ENCODE data around the gene CENPB.
"Not testable (repeated sequence)": the region's sequence is repeated elsewhere in the genome, so short reads cannot be mapped to it uniquely, and the experiment has no call there.

DNA sequence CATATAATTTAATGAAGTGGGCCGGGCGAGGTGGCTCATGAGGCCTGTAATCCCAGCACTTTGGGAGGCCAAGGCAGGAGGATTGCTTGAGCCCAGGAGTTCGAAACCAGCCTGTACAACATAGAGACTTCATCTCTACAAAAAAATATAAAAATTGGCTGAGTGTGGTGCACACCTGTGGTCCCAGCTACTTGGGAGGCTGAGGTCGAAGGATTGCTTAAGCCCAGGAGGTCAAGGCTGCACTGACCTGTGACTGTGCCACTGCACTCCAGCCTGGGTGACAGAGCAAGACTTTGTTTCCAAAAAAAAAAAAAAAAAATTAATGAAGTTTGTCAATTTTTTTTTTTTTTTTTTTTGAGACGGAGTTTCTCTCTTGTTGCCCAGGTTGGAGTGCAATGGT, 43.4 kb upstream of the CENPB start:
- TF ChIP-seq ZZZ3 (IDR thresholded peaks at IDR 0.05; ENCODE audit: control insufficient read depth, insufficient read length, low read depth); CBX5 (IDR thresholded peaks at IDR 0.05; ENCODE audit: low read depth): not testable (repeated sequence)
- TF ChIP-seq, protein P1, sequence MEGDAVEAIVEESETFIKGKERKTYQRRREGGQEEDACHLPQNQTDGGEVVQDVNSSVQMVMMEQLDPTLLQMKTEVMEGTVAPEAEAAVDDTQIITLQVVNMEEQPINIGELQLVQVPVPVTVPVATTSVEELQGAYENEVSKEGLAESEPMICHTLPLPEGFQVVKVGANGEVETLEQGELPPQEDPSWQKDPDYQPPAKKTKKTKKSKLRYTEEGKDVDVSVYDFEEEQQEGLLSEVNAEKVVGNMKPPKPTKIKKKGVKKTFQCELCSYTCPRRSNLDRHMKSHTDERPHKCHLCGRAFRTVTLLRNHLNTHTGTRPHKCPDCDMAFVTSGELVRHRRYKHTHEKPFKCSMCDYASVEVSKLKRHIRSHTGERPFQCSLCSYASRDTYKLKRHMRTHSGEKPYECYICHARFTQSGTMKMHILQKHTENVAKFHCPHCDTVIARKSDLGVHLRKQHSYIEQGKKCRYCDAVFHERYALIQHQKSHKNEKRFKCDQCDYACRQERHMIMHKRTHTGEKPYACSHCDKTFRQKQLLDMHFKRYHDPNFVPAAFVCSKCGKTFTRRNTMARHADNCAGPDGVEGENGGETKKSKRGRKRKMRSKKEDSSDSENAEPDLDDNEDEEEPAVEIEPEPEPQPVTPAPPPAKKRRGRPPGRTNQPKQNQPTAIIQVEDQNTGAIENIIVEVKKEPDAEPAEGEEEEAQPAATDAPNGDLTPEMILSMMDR (IDR thresholded peaks at IDR 0.05 in 2 of 3, conservative IDR thresholded peaks at IDR 0.05 in 1 of 3; ENCODE audit: control insufficient read depth in 2 of 3, extremely low read depth in 1 of 3, insufficient read depth in 1 of 3, low read depth in 3 of 3, low read length in 3 of 3): not testable (repeated sequence)
